ENCODE data around the gene RASSF4.

RASSF4 gene

GRCh38 chr10:44949127-44949802 lies 10.3 kb upstream of the RASSF4 start:
- H3K27ac Mint-ChIP-seq, result no peak overlapping the region
- H3K4me1 Mint-ChIP-seq (ENCODE audit: low read depth), result no peaks in the 10 kb centered on the region
- H3K36me3 Mint-ChIP-seq, result peaks cover 2% of the 10 kb centered on the region

GRCh38 chr10:44949915-44950314 lies 9.7 kb upstream of the RASSF4 start:
- Mint-ChIP-seq H3K27ac (no peak overlapping the region), H3K27me3 (no peaks in the 10 kb centered on the region), H3K9me3 (ENCODE audit: low read depth) (peaks cover 4% of the 10 kb centered on the region), H3K36me3 (peaks cover 2% of the 10 kb centered on the region), H3K4me3 (no peak overlapping the region), H3K4me1 (ENCODE audit: low read depth) (peaks cover 2% of the 10 kb centered on the region)

More at GRCh38 chr10:44949127-44949802, 10.3 kb upstream of the RASSF4 start:
- H3K27me3 Mint-ChIP-seq, result no peaks in the 10 kb centered on the region
- H3K9me3 Mint-ChIP-seq (ENCODE audit: low read depth), result peaks cover 9% of the 10 kb centered on the region
- no peak overlapping the region for H3K4me3 Mint-ChIP-seq

GRCh38 chr10:44950326-44951225 lies 9.0 kb upstream of the RASSF4 start:
- Mint-ChIP-seq H3K9me3 (ENCODE audit: low read depth) (no peaks in the 10 kb centered on the region), H3K27ac (no peak overlapping the region), H3K4me3 (no peak overlapping the region), H3K27me3 (no peaks in the 10 kb centered on the region), H3K36me3 (peaks cover 2% of the 10 kb centered on the region), H3K4me1 (ENCODE audit: low read depth) (peaks cover 3% of the 10 kb centered on the region)

GRCh38 chr10:44951576-44952226 lies 7.9 kb upstream of the RASSF4 start:
- H3K4me1 Mint-ChIP-seq (ENCODE audit: low read depth), result peaks cover 8% of the 10 kb centered on the region
- no peaks in the 10 kb centered on the region for H3K9me3 Mint-ChIP-seq (ENCODE audit: low read depth)
- H3K36me3 Mint-ChIP-seq, result peaks cover 6% of the 10 kb centered on the region
- no peak overlapping the region for H3K27ac Mint-ChIP-seq
- no peak overlapping the region for H3K4me3 Mint-ChIP-seq
- H3K27me3 Mint-ChIP-seq, result no peaks in the 10 kb centered on the region

- H3K27ac Mint-ChIP-seq, result no peak overlapping the region
- no peaks in the 10 kb centered on the region for H3K9me3 Mint-ChIP-seq (ENCODE audit: low read depth)
- H3K27me3 Mint-ChIP-seq, result no peaks in the 10 kb centered on the region
- H3K4me3 Mint-ChIP-seq, result no peak overlapping the region
- H3K4me1 Mint-ChIP-seq (ENCODE audit: low read depth), result peaks cover 12% of the 10 kb centered on the region
- peaks cover 8% of the 10 kb centered on the region for H3K36me3 Mint-ChIP-seq
Observed at GRCh38 chr10:44952779-44953231, 6.8 kb upstream of the RASSF4 start.

- H3K4me3 Mint-ChIP-seq, result no peak overlapping the region
- no peaks in the 10 kb centered on the region for H3K27me3 Mint-ChIP-seq
- H3K9me3 Mint-ChIP-seq (ENCODE audit: low read depth), result no peaks in the 10 kb centered on the region
- peaks cover 8% of the 10 kb centered on the region for H3K36me3 Mint-ChIP-seq
- H3K4me1 Mint-ChIP-seq (ENCODE audit: low read depth), result peaks cover 24% of the 10 kb centered on the region
- H3K27ac Mint-ChIP-seq, result no peak overlapping the region
Observed at GRCh38 chr10:44954042-44954441, 5.6 kb upstream of the RASSF4 start.

- Mint-ChIP-seq H3K9me3 (ENCODE audit: low read depth) (no peaks in the 10 kb centered on the region), H3K4me3 (no peak overlapping the region), H3K36me3 (peaks cover 8% of the 10 kb centered on the region), H3K4me1 (ENCODE audit: low read depth) (peaks cover 25% of the 10 kb centered on the region), H3K27ac (no peak overlapping the region), H3K27me3 (no peaks in the 10 kb centered on the region)
Observed at GRCh38 chr10:44954962-44955361, 4.6 kb upstream of the RASSF4 start.

- Mint-ChIP-seq H3K4me3 (no peak overlapping the region), H3K4me1 (ENCODE audit: low read depth) (peaks cover 28% of the 10 kb centered on the region), H3K27ac (no peak overlapping the region), H3K9me3 (ENCODE audit: low read depth) (no peaks in the 10 kb centered on the region), H3K36me3 (peaks cover 8% of the 10 kb centered on the region), H3K27me3 (no peaks in the 10 kb centered on the region)
Observed at GRCh38 chr10:44955413-44956070, 4.1 kb upstream of the RASSF4 start.

- peak overlapping the region; percentile 28 for H3K27ac Mint-ChIP-seq
- H3K4me1 Mint-ChIP-seq (ENCODE audit: low read depth), result peaks cover 33% of the 10 kb centered on the region
- no peaks in the 10 kb centered on the region for H3K27me3 Mint-ChIP-seq
- H3K9me3 Mint-ChIP-seq (ENCODE audit: low read depth), result no peaks in the 10 kb centered on the region
- H3K4me3 Mint-ChIP-seq, result no peak overlapping the region
- H3K36me3 Mint-ChIP-seq, result peaks cover 7% of the 10 kb centered on the region
Observed at GRCh38 chr10:44956226-44956625, 3.4 kb upstream of the RASSF4 start.

GRCh38 chr10:44956717-44957706 lies 2.6 kb upstream of the RASSF4 start:
- H3K4me1 Mint-ChIP-seq (ENCODE audit: low read depth), result peaks cover 33% of the 10 kb centered on the region

GRCh38 chr10:44958196-44958897 lies 1.3 kb upstream of the RASSF4 start:
- Mint-ChIP-seq H3K4me3 (peak overlapping the region; percentile 88), H3K27ac (peak overlapping the region; percentile 12), H3K4me1 (ENCODE audit: low read depth) (peaks cover 33% of the 10 kb centered on the region), H3K36me3 (peaks cover 6% of the 10 kb centered on the region), H3K27me3 (no peaks in the 10 kb centered on the region), H3K9me3 (ENCODE audit: low read depth) (no peaks in the 10 kb centered on the region)

More at GRCh38 chr10:44956717-44957706, 2.6 kb upstream of the RASSF4 start:
- Mint-ChIP-seq H3K36me3 (peaks cover 6% of the 10 kb centered on the region), H3K4me3 (no peak overlapping the region), H3K27me3 (no peaks in the 10 kb centered on the region), H3K27ac (no peak overlapping the region), H3K9me3 (ENCODE audit: low read depth) (no peaks in the 10 kb centered on the region)

GRCh38 chr10:44958898-44959246 lies 730 bp upstream of the RASSF4 start:
- Mint-ChIP-seq H3K4me1 (ENCODE audit: low read depth) (peaks cover 33% of the 10 kb centered on the region), H3K4me3 (peak overlapping the region; percentile 88), H3K27ac (peak overlapping the region; percentile 50), H3K27me3 (no peaks in the 10 kb centered on the region), H3K9me3 (ENCODE audit: low read depth) (no peaks in the 10 kb centered on the region), H3K36me3 (peaks cover 6% of the 10 kb centered on the region)

GRCh38 chr10:44960088-44960460 lies 472 bp downstream of the RASSF4 start:
- Mint-ChIP-seq H3K36me3 (peaks cover 6% of the 10 kb centered on the region), H3K4me1 (ENCODE audit: low read depth) (peaks cover 31% of the 10 kb centered on the region), H3K9me3 (ENCODE audit: low read depth) (no peaks in the 10 kb centered on the region), H3K27ac (no peak overlapping the region), H3K27me3 (no peaks in the 10 kb centered on the region), H3K4me3 (peak overlapping the region; percentile 71)
